GM12878 (cell line): ENCODE data around the gene CD83. TPM values are rescaled to one million over a fixed set of nuclear protein-coding genes. Genes with fewer than 3 reads are reported as not detected.

Experiments used
- ATAC-seq: fragments of 200-7000 bp; cut with Tn5 transposase; 3 replicates; pipeline ENCODE4 v1.9.1; 2020; ENCODE audit warnings: mild to moderate bottlenecking, moderate library complexity
- BruUV-seq: library from RNA; stranded (reverse); fragments of 400-500 nt; replicated peaks from 2 replicates; lab custom pipeline; 2021; lab: Mats Ljungman, UMichigan
- CTCF ChIA-PET: fragments of 300-600 bp; sonication (Branson Sonifier 250); formaldehyde crosslinking; extraction: SDS; loops from one replicate; lab custom pipeline; 2021; ENCODE audit warnings: inconsistent platforms; lab: Yijun Ruan, JAX
- POLR2A ChIA-PET: fragments of 350-600 bp; formaldehyde crosslinking; extraction: SDS; loops from one replicate; lab custom pipeline; 2021; ENCODE audit warnings: inconsistent platforms; lab: Charles Lee
- RAD21 ChIA-PET: fragments of 300-600 bp; sonication (Branson Sonifier 250); formaldehyde crosslinking; loops from one replicate; lab custom pipeline; 2023; ENCODE audit warnings: antibody characterized with exemption; ENCODE audit not compliant: unreplicated experiment; lab: Charles Lee
- SMC1A ChIA-PET: fragments of 300-600 bp; sonication (Branson Sonifier 250); formaldehyde crosslinking; loops from one replicate; lab custom pipeline; 2023; ENCODE audit not compliant: unreplicated experiment, uncharacterized antibody; lab: Charles Lee
- DNase-seq: peaks from one replicate; pipeline ENCODE4 v3.0.0-alpha.2; 2011; ENCODE audit warnings: low read depth, low spot score
- FAIRE-seq: peaks from 3 replicates; lab custom pipeline; 2011; peaks lifted over from hg19 to GRCh38; lab: Jason Lieb, UNC
- H2AFZ ChIP-seq: 2 replicates; pipeline ENCODE4 v1.6.0; 2011; ENCODE audit warnings: low read depth, low read length, control low read depth; ENCODE audit not compliant: control insufficient read depth
- H3K27ac ChIP-seq: 2 replicates; pipeline ENCODE4 v1.5.1; 2011; ENCODE audit warnings: control low read depth; ENCODE audit not compliant: control insufficient read depth, insufficient read depth
- H3K27me3 ChIP-seq, 2 experiments: replicated peaks in 1 of 2; 2 replicates each; pipeline versions ENCODE4 v1.6.0 to v1.6.1; 2011; ENCODE audit warnings: low read length in 1 of 2; ENCODE audit not compliant: control insufficient read depth in 2 of 2, insufficient read depth in 2 of 2
- H3K36me3 ChIP-seq, 2 experiments: 2 replicates each; pipeline ENCODE4 v1.5.1; 2011; ENCODE audit warnings: low read length in 1 of 2; ENCODE audit not compliant: control insufficient read depth in 2 of 2, insufficient read depth in 2 of 2
- H3K4me1 ChIP-seq: 2 replicates; pipeline ENCODE4 v1.6.1; 2011; ENCODE audit warnings: mild to moderate bottlenecking, low read length, moderate library complexity, mixed read lengths; ENCODE audit not compliant: control insufficient read depth, insufficient read depth
- H3K4me2 ChIP-seq: 2 replicates; pipeline ENCODE4 v1.6.0; 2011; ENCODE audit warnings: control low read depth; ENCODE audit not compliant: control insufficient read depth, insufficient read depth
- H3K4me3 ChIP-seq: fragments of 200-600 bp; sonication (generic); 2 replicates; pipeline ENCODE4 v1.5.1; 2016
- H3K79me2 ChIP-seq: 2 replicates; pipeline ENCODE4 v1.6.0; 2011; ENCODE audit warnings: low read length; ENCODE audit not compliant: control insufficient read depth, insufficient read depth
- H3K9ac ChIP-seq: 2 replicates; pipeline ENCODE4 v1.8.0; 2011; ENCODE audit warnings: low read length, control low read depth, mixed read lengths; ENCODE audit not compliant: control insufficient read depth, insufficient read depth
- H3K9me3 ChIP-seq: replicated peaks from 3 replicates; pipeline ENCODE4 v1.5.1; 2011; ENCODE audit warnings: mild to moderate bottlenecking, low read length; ENCODE audit not compliant: control insufficient read depth, insufficient read depth
- H4K20me1 ChIP-seq: 2 replicates; pipeline ENCODE4 v1.6.0; 2011; ENCODE audit not compliant: control insufficient read depth, insufficient read depth
- BCL3 ChIP-seq: IDR thresholded peaks from 2 replicates; pipeline ENCODE4 v1.6.1; 2011; ENCODE audit warnings: borderline replicate concordance, low read depth, mild to moderate bottlenecking, moderate library complexity, low read length; ENCODE audit not compliant: insufficient read depth, poor library complexity, severe bottlenecking
- CHD2 ChIP-seq: IDR thresholded peaks from 2 replicates; pipeline ENCODE4 v1.6.1; 2011; ENCODE audit warnings: low read depth, low read length, improper control_type of control experiment, borderline replicate concordance
- HDAC6 ChIP-seq: fragments of 200-600 bp; sonication (generic); IDR thresholded peaks from one replicate; pipeline ENCODE4 v1.8.0; 2017; ENCODE audit warnings: antibody characterized with exemption; ENCODE audit not compliant: unreplicated experiment
- IRF4 ChIP-seq: IDR thresholded peaks from 2 replicates; pipeline ENCODE4 v1.6.1; 2011; ENCODE audit warnings: low read depth, low read length
- NFIC ChIP-seq: IDR thresholded peaks from 2 replicates; pipeline ENCODE4 v1.6.1; 2012; ENCODE audit warnings: low read depth, mild to moderate bottlenecking, inconsistent platforms, low read length, moderate library complexity
- NR2F1 ChIP-seq: fragments of 450-650 bp; conservative IDR thresholded peaks from 2 replicates; pipeline ENCODE4 v1.6.1; 2017; ENCODE audit warnings: mild to moderate bottlenecking
- NRF1 ChIP-seq: conservative IDR thresholded peaks from 2 replicates; pipeline ENCODE4 v1.6.1; 2011; ENCODE audit warnings: mild to moderate bottlenecking, low read depth, low read length, improper control_type of control experiment
- PKNOX1 ChIP-seq: fragments of 450-650 bp; IDR thresholded peaks from 2 replicates; pipeline ENCODE4 v1.6.1; 2016; ENCODE audit warnings: mild to moderate bottlenecking
- PML ChIP-seq: IDR thresholded peaks from 2 replicates; pipeline ENCODE4 v1.6.1; 2012; ENCODE audit warnings: low read length, inconsistent platforms
- SKIL ChIP-seq: fragments of 450-650 bp; IDR thresholded peaks from 2 replicates; pipeline ENCODE4 v1.6.1; 2017; ENCODE audit warnings: mild to moderate bottlenecking, low read depth, inconsistent platforms; ENCODE audit not compliant: poor library complexity, severe bottlenecking
- SMAD5 ChIP-seq: IDR thresholded peaks from 2 replicates; pipeline ENCODE4 v1.6.1; 2016; ENCODE audit warnings: antibody characterized with exemption, low read depth
- TCF7 ChIP-seq: IDR thresholded peaks from 2 replicates; pipeline ENCODE4 v1.6.1; 2014; ENCODE audit warnings: antibody characterized with exemption, borderline replicate concordance
- ZNF384 ChIP-seq: IDR thresholded peaks from 2 replicates; pipeline ENCODE4 v1.6.1; 2012; ENCODE audit warnings: low read depth, mild to moderate bottlenecking, low read length, improper control_type of control experiment, borderline replicate concordance
- ZSCAN29 ChIP-seq: fragments of 450-650 bp; IDR thresholded peaks from 2 replicates; pipeline ENCODE4 v1.6.1; 2017; ENCODE audit warnings: mild to moderate bottlenecking, moderate library complexity
- ZZZ3 ChIP-seq: IDR thresholded peaks from 2 replicates; pipeline ENCODE4 v1.6.1; 2011; ENCODE audit warnings: low read depth; ENCODE audit not compliant: control insufficient read depth, insufficient read length
- WGBS: methylation state at CpG from one replicate; pipeline ENCODE4 v1.1.6; 2016; ENCODE audit warnings: low lambda C conversion rate; ENCODE audit not compliant: insufficient replicate concordance, insufficient coverage; ENCODE audit errors: missing lambda C conversion rate; 5-methylcytosine and 5-hydroxymethylcytosine counted together
- in situ Hi-C: fragments of 300-500 bp; cut with MboI; formaldehyde crosslinking; loops from 9 replicates; pipeline ENCODE4 v1.14.3; 2018; ENCODE audit warnings: mixed read lengths
- intact Hi-C: fragments of 100-400 bp; cut with micrococcal nuclease; formaldehyde crosslinking; loops from one replicate; pipeline ENCODE4 v1.14.2; 2022; ENCODE audit not compliant: unreplicated experiment
- polyA plus RNA-seq, 11 experiments: library from polyadenylated mRNA; depleted of rRNA in 4 of 11; unstranded in 6 of 11; stranded (reverse) in 5 of 11; fragments of >200 nt; fragmentation: Nextera tagmentation in 4 of 11; fragmentation: Illumina TruSeq in 1 of 11; extraction: Ambion mirVana in 4 of 11; extraction: Trizol in 1 of 11; gene quantifications; 1 replicate in 1 of 11; 2 replicates in 10 of 11; pipeline versions ENCODE4 v1.2.1 to v1.2.3, GENCODE V29; 2011 to 2016; ENCODE audit warnings: inconsistent platforms in 2 of 11, missing spikeins in 2 of 11, low read depth in 1 of 11
- total RNA-seq, 4 experiments: library from RNA; depleted of rRNA in 3 of 4; stranded (reverse); fragments of >200 nt in 3 of 4; fragmentation: Illumina TruSeq in 1 of 4; extraction: Trizol in 1 of 4; gene quantifications; 2 replicates each; pipeline versions ENCODE4 v1.2.1 to v1.2.3, GENCODE V29; 2013 to 2021

Gene CD83
- total and polyA plus RNA-seq, 10 of the 15 experiments (the other 5 are each of a cell fraction or from before 2014, with no cell fraction given): 76.1 to 174 (median 129) TPM

GRCh38 chr6:14083751-14084150, 33.8 kb upstream of the CD83 start:
- Histone ChIP-seq H3K27me3 (no peaks in the 10 kb centered on the region), H3K27ac (no peak overlapping the region), H4K20me1 (no peaks in the 10 kb centered on the region), H3K36me3 (no peaks in the 10 kb centered on the region), H3K79me2 (no peaks in the 10 kb centered on the region), H3K4me2 (no peak overlapping the region), H2AFZ (no peak overlapping the region), H3K4me3 (no peak overlapping the region), H3K9me3 (no peaks in the 10 kb centered on the region), H3K9ac (no peak overlapping the region), H3K4me1 (peaks cover 18% of the 10 kb centered on the region)
- no peak for DNase-seq
- ChIA-PET SMC1A (interaction anchor here (0.7 to 16.9 kb wide), 6 partner anchors 8 to 741 kb away, joined by 3 to 319 read pairs (median 12); no protein-coding TSS in a partner anchor), POLR2A (interaction anchor here (0.6 to 1.1 kb wide), 5 partner anchors 9 to 44 kb away, joined by 3 read pairs; no protein-coding TSS in a partner anchor), RAD21 (interaction anchor here (0.7 to 1.7 kb wide), 3 partner anchors 9 to 26 kb away, joined by 3 to 7 read pairs (median 6); no protein-coding TSS in a partner anchor), CTCF (interaction anchor here (1.0 to 2.1 kb wide), 2 partner anchors 15 to 46 kb away, joined by 3 to 7 read pairs; no protein-coding TSS in a partner anchor)
- no peak for ATAC-seq
- intact Hi-C loops: no loop called here
- WGBS: 90% methylated on average over 3 of the region's 3 CpGs
- TF ChIP-seq TCF7 (no peak), HDAC6 (no peak), ZZZ3 (no peak), PML (no peak), NRF1 (no peak), BCL3 (no peak), NFIC (no peak), PKNOX1 (no peak), ZNF384 (no peak), CHD2 (no peak), IRF4 (no peak), ZSCAN29 (no peak), NR2F1 (no peak), SMAD5 (no peak), SKIL (no peak)
- no peak for FAIRE-seq
- no TSS peak for BruUV-seq
- in situ Hi-C loops: no loop called here
